ENCODE data around the gene MAP1B.

The MAP1B gene

DNA sequence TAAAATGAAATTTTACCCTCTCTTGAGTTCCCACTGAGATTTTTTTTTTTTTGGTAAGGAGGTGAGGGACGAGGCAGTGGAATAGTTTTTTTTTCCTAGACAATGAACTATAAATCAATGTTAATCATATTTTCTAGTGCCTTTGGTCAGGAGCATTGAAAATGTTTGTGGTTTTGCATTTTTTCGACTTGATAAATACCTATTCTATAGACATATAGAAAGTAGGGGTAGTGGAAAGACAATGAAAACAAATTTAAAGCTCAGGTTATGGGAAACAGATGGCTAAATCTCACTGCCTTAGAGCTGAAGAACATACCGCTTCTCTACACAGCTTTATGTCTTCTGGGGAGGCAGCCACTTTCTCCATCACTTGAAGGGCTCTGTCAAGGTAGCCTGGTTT, 118.5 kb downstream of the MAP1B start:
- DNase-seq (ENCODE audit: low read depth), result no peak

DNA sequence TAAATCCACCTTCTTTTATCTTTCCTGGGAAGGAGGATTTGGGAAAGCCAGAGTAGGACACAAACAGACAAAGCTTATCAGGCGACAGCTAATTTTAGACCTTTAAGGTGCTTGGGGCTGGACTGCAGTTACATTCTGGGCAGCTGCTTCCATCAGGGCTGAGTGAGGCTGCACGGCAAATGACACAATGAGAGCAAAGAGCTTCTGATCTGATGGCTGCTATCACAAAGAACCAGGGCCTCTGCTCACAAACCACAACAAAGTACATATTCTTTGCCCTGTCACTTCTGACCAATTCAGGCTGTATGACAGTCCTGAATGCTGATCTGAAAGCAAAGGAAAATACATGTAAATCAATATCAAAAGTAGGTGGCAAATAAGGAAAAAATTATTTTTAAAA, 119.7 kb downstream of the MAP1B start:
- DNase-seq (ENCODE audit: low read depth), result no peak

DNA sequence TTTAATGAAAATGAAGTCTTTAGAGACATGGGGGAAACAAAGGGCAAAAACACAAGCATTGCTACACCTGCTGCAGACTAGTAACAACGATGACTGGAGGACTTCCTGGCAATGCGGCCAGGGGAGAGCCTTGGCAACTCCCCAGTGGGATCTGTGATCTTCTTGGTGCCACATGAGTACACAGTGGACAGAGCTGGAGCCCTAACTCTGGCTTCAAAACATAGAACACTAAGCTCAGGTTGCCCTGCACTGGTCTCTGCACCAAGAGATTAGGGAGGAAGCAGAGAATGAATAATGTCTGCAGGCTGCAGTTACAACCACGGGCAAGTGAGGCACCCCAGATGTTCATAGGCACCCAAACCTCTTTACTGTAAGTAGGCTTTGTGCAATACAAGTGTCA, 121.7 kb downstream of the MAP1B start:
- no peak for DNase-seq (ENCODE audit: low read depth)

DNA sequence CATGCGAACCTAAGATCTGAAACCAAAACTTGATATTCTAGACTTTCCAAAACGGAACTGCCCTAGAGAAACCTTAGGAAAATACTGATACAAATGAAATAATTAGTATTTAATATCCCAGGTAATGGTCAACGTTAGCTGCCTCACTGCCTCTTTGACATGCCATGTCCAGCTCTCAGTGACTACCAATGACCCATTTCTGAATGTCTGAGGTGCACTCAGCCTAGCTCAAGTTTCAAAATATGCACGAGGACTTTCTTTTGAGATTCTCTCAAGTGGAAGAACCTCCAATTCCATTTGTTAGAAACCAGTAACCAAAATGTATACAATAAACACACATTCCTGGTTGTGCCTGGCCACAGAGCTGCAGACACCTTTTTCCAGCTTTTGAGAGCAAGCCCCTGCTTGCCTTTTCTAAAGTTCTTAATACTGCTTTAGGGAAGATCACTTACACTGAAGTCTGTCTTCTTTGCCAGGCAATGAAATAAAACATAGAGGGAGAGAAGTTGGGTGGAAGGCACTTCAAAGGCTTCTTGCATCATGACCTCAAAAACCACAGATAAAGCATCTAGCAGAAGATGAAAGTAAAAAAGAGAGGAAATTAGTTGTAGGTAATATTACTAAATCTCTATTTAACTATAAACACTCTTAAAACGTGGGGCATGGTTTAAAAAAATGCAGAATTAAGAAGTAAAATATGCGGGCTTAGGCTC, 124.9 kb downstream of the MAP1B start:
- DNase-seq (ENCODE audit: low read depth), result no peak

DNA sequence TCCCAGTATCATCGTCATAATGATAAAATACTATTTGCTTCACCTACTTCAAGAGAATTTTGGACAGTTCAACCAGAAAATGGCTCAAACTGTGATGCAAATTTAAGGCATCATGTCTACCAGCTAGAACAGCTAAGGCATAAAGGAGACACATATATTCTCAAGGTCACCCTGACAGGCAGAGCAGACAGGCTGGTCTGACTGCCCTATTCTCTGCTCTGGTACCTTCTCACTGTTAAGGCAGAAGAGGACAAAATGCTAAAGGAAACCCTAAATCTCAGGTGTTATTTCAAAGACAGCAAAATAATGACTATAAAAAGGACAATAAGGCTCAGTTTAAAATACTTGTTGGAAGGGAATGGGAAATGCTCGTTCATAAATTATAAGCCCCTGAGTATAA, 125.6 kb downstream of the MAP1B start:
- DNase-seq (ENCODE audit: low read depth), result no peak

DNA sequence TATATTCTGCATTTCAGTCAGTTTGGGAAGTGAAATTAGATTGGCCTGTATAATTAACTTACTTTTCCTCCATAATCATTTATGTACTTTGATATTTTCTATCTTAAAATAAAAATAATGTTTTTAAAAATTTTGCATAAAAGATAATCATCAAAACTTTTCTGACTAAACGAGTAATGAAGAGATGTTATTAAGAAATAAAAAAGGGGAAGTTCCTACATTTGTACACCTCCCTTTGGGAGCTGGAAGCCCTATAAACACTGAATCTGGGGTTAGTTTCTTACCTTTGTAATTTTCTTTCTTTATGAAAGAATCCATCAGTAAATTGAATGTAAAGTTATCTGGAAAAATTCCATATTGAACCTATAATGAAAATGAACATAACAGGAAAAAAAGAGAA, 126.6 kb downstream of the MAP1B start:
- no peak for DNase-seq (ENCODE audit: low read depth)

DNA sequence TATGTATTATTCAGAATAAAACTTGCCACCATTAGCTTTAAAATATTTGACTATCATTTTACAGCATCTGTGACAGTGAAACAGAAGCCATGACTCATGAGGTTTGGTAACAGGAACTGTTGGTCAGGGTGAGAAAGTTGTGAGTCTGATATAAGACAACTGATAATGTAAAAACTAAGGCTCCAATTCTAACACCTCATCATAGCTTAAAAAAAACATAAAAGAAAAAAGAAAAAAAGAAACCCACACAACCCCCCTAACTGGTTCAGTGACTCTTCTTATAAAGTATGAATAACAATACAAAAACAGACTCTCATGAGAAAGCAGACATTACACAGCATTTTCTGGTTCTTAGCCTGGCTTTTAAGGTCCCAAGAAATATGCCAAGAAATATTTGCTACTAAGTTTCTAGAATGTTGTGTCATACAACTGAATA, 127.0 kb downstream of the MAP1B start:
- DNase-seq (ENCODE audit: low read depth), result no peak

DNA sequence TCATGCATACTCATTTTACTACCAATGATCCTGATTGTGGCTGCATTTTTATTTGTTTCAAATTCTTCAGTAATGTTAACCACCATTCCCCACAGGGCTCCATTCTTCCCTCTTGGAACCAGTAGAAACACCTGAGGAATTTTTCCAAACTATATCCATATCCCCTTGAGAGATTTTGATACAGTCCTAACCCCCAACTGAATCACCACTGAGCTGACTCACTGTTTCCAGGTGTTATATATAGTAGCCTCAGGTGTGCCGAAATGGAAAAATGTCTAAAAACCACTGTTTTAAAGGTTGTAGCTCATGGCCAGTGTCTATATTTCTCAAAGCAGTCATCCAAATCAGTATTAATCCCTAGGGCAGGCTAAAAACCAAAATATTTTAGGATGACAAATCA, 127.6 kb downstream of the MAP1B start:
- no peak for DNase-seq (ENCODE audit: low read depth)

DNA sequence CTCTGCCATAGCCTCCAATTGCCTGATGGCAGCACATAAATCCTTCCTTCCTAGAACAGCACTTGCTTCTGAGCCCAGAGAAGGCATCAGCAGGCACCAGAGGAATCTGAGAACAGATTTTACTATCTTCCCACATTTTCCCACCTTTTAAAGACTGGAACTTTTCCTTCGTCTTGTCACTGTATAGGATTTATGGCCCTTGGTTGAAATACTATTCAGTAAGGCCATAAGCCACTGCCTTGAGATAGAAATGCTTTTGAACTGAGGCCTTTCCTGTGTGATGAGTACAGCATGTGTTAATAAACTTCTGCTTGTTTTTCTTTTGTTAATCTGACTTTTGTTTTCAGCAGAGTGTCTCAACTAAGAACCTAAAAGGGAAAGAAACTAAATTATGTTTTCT, 128.4 kb downstream of the MAP1B start:
- no peak for DNase-seq (ENCODE audit: low read depth)

DNA sequence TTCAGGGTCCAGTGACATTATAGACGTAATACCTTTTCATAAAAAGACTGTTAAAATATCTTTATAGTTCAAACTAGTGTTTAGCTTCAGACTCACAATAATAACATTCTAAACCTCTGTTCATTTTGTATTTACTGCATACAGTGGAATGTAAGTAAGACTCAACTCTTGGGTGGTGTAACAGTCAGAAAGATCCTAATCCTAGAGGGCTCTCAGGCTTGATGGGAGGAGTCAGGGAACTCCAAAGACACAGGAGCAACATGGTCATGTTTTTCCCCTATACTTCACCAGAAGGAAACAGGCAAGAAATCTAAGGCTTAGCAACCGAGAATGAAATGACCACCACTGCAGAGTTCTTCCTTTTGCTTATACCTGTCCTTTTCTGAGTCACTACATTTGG, 130.1 kb downstream of the MAP1B start:
- no peak for DNase-seq (ENCODE audit: low read depth)

DNA sequence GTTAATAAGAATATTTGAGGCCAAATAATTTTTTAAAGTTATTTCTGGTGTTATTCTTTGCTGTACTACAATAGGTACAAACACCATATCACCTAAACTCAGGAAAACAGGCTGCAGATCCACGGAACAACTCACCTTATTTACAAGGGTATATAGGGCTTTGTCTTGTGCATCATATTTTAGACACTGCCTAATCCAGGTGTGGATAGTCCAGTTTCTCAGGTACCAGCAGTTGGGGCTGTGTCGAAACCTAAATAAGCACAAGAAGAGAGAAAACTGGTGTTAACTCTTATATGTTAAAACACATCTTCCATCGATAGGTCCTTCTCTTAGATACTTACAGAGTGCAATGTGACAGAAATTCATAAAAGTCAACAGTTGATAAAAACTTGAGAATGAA, 130.6 kb downstream of the MAP1B start:
- DNase-seq (ENCODE audit: low read depth), result no peak

DNA sequence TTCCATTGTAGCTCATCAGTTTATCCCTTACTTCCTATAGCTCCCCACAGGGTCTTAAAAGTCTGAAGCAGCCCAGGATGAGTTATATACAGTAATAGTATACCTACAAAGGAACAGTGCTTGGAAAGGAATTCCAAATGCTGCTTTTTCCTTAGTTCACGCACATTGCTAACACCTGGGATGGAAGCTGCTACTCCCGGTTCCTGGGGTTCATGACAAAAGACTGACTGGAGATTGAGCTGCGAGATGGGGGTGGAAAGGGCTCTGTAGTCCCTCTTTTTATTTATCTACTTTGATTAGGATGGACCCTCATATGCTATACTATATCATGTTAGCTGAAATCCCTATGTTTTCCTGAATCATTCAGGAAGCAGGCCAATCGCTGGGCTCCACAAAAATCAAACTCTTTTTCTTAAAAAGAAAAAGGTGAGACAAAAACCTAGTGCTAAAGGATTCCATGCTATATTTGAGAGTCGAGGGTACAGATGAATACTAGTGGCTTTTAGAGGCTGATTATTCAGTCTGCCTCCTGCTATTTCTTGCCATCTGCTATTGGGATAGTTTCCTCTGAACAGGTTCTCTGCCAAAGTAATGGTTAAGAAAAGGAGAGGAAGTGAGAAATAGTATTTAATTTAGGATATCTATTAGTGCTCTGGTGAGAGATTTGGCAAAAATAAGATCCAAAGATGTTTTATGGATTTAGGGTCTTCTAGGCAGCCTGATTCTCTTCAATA, 131.6 kb downstream of the MAP1B start:
- no peak for DNase-seq (ENCODE audit: low read depth)

DNA sequence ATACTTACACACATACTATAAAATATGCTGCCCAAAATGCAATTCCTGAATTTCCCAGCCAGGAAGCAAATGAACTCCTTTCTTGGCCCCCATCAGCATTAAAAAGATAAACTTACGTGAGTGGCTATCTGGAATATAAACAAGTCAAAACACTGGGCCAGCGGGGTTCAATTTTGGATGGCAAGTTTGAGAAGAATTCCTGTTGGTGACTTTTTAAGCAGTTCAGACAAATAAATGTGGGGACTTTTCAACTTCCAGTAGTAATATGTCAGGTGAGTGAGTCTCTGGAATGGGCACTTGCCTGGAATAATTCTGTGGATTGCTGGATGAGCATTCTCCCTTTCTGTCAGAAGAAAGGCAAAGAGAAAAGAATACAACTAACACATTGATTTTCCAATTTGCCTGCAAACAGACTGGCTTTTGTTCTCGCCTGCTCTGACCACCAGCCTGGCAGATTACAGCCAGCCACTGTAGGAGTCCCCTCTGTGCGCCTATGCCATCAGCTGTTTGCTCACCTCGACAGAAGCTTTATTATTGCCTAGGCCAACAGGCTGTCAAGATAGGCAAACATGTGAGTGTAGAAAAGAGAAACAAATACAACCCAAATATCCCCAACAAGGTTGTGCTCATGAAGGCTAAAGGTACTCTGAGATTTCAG, 134.2 kb downstream of the MAP1B start:
- no peak for DNase-seq (ENCODE audit: low read depth)

DNA sequence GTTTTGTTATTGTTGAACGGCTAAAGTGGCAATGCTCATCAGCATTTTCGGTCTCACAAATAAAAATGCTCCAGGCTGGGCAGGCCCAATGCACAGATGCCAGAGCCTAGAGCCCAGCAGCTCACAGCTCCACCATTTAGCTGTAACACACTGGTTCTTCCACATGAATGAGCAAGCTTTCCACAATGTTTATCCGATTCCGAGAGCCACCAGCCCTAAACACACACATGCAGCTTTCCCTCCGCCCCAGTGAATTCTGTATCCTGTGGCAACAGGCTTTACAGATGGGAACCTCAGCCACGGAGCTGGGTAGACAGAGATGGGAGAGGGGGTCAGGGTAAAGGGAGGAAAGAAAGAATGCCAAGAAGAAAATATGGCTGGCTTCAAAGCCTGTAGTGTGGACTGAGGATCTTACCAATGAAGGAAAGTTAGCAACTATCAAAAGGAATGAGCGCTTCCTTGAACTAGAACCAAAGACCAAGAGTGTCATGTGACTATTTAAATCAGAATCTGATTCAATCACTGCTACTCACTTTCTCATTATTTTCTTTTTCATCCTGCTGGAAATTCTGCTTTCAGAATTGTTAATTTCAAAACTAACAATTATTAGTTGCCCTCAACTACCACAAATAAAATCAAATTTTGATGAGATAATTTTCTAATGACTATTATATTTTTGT, 135.7 kb downstream of the MAP1B start:
- no peak for DNase-seq (ENCODE audit: low read depth)

DNA sequence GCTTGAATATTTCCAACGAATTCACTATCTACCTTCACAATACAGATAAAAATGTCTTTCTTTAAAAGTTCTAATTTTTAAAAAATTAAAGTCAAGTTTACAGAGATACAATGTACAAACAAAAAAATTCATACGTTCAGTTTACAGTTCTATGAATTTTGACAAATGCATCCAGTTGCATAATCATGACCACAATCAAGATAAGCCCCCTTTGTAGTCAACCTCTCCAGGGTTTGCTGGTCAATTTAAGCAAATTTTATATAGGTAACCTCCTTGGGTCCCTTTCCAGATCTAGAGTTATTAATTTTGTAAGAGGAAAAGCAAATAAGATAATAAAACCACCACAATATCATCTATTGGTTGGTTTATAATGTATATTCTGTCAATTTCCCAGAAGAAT, 136.4 kb downstream of the MAP1B start:
- DNase-seq (ENCODE audit: low read depth), result no peak

DNA sequence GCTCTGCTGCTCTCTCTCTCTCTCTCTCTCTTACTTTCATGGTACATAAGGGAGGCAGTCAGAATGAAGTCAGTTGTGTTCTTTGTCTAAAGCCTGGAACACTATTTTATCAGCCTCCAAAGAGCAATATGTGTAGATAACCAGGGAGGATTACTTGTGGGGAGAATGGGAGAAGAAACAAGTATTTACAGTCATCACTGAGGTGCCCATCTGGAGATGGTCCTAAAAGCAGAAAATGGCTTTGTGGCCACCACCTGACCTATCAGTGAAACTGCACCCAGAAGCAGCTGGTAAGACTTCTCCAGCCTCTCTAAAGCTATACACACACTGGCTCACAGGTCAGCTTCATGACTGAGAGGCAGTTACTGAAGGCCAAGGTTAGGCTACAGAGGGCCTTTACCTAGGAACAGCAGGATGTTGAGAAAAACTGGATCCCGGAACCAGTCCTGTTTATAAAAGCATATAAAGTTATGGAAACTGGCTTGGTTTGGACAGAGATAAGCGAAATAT, 137.6 kb downstream of the MAP1B start:
- no peak for DNase-seq (ENCODE audit: low read depth)

DNA sequence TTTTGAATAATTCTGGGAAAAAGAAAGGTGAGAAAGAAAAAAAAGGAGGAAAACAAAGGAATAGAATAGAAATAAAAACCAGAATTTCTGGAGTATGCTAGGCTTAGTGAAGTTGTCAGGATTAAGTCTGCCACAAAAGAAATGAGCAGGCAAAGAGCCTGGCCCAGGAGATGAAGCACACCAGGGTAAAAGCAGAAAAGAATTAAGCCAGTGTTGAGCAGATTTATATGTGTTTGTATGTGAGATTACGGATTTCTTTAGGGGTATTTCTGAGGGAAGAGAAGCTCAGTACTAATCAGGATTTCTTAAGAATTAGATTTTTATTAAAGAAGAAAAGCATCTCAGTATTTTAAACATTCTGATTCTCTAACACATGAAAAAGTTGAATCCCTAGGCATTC, 138.3 kb downstream of the MAP1B start:
- no peak for DNase-seq (ENCODE audit: low read depth)

DNA sequence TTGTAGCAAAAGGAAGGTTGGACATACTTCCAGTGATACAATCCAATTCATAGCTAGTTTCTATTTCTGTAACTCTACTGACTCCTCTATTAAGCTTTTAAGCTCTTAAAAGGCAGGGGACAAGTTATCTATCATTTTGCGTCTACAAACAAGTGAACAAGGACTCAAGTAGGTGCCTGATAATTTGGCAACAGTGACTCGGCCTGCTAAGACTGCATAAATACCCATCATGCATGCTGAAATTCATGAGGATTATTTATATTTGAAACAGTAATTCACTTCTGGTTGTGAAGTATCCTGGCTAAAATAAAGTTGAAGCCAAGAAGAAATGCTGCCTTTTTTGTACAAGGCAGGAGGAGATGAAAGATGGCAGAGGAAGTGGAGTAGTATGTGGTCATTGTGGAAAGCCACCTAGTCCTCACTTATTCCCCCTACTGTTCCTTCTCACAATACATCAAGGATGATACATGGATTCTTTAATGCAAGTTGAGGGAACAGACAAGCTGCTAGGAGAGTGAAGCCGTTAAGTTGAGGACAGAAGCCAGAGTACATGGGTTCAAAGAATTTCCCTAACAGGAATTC, 138.8 kb downstream of the MAP1B start:
- no peak for DNase-seq (ENCODE audit: low read depth)

DNA sequence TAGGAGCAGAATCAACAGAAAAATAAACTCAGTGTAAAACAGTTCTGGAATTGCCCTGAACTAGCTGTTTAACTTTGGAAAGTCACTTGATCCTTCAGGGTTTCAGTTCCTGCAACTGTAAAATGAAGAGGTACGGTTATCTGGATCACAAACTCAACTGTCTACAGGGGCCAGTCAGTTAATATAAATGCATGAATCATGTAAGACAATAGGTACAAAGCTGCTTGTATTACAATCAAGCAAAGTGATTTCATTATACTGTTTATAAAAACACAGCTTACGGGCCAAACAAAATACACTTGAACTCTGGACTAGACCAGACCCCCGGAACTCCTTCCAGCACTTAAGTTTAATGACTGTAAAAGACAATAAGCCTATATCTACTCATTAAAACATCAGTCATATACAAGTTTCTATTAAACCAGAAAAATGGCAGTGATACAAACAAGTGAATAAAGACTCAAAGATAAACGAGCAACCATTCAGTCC, 139.7 kb downstream of the MAP1B start:
- no peak for DNase-seq (ENCODE audit: low read depth)

DNA sequence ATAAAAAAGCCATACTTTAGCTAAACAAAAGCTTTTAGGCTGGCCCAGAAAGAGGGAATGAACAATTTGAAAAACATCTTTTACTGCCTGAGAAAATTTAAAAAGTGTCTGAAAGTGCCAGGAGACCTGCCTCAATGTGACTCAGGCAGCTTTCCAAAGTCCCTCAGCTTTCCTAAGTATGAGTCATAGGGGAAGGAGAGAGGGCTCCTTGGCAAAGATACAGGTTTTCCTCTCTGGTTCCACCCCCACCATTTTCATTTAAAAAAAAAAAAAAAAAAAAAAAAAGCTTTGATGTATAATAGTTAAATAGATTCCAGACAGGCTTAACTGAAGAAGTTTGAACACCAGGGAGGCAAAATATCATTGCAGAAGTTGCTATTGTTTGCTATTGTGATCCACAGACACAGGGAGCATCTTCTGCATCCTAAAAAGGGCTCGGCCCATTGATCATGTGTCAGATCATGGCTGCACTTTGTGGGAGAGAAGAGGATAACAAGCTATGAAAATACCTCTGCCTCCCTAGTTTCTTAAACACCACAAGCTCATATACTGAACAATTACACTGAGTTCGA, 141.2 kb downstream of the MAP1B start:
- no peak for DNase-seq (ENCODE audit: low read depth)

DNA sequence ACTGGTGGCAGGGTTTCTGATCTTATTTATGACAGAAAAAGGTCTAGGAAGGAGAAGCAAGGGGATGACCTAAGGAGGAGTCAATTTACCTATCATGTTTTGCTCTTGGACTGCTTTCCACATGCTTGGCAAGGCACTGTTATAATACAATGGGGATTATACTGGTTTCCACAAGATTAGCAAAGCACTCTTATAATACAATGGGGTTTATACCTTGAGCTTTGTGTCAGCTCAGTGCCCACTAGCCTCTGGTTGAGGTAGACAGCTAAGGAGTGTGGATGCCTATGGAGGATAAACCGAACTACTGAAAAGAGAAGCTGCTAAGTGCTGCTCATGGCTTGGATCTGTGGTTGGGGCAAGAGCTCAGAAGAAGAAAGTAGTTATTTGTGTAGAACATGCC, 144.1 kb downstream of the MAP1B start:
- no peak for DNase-seq (ENCODE audit: low read depth)

DNA sequence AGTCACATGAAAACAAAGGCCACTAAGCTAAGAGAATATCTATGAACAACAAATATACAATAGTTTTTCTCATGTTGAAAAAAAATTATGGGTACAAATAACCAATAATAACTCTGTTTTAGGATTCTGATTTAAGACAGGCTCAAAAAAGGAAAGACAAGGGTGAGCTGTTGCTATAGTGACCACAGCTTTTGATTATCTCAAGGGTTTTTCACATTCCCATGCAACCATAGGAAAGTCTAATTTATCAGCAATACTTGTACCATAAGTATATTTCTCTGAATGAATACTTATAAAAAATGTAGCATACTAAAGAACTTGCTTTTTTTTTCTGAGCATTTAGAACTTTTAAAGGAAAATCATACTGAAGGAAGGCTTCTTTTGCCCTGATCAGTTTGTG, 144.7 kb downstream of the MAP1B start:
- no peak for DNase-seq (ENCODE audit: low read depth)
